HL-60 (cell line): ENCODE measurements around the gene FBXL7.

ENCODE experiments used
- GABPA ChIP-seq: IDR thresholded peaks from 2 replicates; pipeline ENCODE4 v1.6.1; 2012; ENCODE audit warnings: low read depth
- POLR2AphosphoS5 ChIP-seq: IDR thresholded peaks from 2 replicates; pipeline ENCODE4 v1.6.1; 2012; ENCODE audit warnings: low read depth
- TF ChIP-seq, protein P1 (sequence below): IDR thresholded peaks from one replicate; pipeline ENCODE4 v1.5.1; 2011; ENCODE audit warnings: low read length, control low read depth, inconsistent platforms; ENCODE audit not compliant: insufficient read depth
- TF ChIP-seq, protein P2 (sequence below): IDR thresholded peaks from 2 replicates; pipeline ENCODE4 v1.6.1; 2012; ENCODE audit warnings: low read depth; ENCODE audit not compliant: insufficient replicate concordance

DNA sequence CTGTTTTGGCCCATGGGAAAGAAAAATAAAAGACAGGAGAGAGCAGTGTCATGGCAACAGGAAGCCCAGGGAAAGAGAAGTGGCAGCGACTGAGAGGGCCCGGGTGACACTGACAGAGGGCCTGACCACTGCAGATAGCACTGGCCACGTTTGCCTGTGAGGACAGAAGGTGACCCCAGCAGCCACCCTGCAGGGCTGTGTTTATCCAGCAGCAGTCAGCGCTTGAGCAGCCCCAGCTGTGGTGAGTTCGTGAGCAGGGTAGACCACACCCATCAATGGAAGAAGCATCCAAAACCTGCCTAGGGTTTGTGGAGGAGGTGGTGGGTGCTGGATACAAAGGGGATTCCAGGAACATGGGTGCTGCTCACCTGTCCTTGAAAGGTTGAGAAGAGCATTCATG lies 457.1 kb downstream of the FBXL7 start:
- TF ChIP-seq GABPA (no peak), POLR2AphosphoS5 (no peak)
- TF ChIP-seq, protein P1, sequence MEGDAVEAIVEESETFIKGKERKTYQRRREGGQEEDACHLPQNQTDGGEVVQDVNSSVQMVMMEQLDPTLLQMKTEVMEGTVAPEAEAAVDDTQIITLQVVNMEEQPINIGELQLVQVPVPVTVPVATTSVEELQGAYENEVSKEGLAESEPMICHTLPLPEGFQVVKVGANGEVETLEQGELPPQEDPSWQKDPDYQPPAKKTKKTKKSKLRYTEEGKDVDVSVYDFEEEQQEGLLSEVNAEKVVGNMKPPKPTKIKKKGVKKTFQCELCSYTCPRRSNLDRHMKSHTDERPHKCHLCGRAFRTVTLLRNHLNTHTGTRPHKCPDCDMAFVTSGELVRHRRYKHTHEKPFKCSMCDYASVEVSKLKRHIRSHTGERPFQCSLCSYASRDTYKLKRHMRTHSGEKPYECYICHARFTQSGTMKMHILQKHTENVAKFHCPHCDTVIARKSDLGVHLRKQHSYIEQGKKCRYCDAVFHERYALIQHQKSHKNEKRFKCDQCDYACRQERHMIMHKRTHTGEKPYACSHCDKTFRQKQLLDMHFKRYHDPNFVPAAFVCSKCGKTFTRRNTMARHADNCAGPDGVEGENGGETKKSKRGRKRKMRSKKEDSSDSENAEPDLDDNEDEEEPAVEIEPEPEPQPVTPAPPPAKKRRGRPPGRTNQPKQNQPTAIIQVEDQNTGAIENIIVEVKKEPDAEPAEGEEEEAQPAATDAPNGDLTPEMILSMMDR, result no peak
- TF ChIP-seq, protein P2, sequence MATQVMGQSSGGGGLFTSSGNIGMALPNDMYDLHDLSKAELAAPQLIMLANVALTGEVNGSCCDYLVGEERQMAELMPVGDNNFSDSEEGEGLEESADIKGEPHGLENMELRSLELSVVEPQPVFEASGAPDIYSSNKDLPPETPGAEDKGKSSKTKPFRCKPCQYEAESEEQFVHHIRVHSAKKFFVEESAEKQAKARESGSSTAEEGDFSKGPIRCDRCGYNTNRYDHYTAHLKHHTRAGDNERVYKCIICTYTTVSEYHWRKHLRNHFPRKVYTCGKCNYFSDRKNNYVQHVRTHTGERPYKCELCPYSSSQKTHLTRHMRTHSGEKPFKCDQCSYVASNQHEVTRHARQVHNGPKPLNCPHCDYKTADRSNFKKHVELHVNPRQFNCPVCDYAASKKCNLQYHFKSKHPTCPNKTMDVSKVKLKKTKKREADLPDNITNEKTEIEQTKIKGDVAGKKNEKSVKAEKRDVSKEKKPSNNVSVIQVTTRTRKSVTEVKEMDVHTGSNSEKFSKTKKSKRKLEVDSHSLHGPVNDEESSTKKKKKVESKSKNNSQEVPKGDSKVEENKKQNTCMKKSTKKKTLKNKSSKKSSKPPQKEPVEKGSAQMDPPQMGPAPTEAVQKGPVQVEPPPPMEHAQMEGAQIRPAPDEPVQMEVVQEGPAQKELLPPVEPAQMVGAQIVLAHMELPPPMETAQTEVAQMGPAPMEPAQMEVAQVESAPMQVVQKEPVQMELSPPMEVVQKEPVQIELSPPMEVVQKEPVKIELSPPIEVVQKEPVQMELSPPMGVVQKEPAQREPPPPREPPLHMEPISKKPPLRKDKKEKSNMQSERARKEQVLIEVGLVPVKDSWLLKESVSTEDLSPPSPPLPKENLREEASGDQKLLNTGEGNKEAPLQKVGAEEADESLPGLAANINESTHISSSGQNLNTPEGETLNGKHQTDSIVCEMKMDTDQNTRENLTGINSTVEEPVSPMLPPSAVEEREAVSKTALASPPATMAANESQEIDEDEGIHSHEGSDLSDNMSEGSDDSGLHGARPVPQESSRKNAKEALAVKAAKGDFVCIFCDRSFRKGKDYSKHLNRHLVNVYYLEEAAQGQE, result no peak
